ENCODE results near the gene MYL6. TPM values are rescaled to one million over a fixed set of nuclear protein-coding genes. Genes with fewer than 3 reads are reported as not detected.
A peak's percentile ranks its signal among the peaks of the same experiment; 100 is the strongest.

Gene MYL6
- total and polyA plus RNA-seq, 9 of the 15 experiments (the other 6 are each of a cell fraction or from before 2014, with no cell fraction given), result 557 to 1,664 (median 958) TPM

DNA sequence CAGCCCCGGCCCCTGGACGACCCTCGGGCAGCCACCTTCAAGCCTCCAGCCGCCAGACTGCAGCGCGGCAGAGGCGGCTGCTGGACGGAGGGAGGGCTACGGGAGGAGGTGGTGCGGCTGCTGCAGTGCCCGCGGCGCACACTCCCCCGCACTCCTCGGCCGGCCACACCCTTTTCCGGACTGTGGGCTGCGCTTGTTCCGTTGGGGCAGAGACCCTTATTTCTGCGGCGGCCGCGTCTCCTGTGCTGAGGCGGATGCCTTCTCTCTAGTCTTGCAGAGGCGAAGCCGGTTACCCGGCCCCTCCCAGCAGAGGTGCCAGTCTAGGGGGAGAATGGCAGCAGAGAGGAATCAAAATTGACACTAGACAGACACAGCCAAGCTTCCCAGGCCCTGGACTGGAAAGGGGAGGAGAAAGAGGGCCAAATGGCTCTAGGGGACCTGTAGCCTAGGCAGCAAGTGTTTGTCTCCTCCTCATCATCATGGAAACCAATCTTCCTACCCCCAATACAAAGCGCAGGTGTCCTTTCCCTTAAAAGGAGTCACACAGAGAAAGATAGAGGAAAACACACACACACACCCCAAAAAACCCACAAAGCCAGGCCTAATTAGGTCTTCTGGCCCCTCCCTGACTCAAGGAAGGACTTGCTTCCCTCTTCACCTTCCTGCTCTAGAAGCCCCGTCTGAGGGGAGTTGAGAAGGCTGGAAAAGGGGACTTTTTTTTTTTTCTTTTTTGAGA lies 28.8 kb upstream of the MYL6 start (continued):
- TF ChIP-seq, protein P1, sequence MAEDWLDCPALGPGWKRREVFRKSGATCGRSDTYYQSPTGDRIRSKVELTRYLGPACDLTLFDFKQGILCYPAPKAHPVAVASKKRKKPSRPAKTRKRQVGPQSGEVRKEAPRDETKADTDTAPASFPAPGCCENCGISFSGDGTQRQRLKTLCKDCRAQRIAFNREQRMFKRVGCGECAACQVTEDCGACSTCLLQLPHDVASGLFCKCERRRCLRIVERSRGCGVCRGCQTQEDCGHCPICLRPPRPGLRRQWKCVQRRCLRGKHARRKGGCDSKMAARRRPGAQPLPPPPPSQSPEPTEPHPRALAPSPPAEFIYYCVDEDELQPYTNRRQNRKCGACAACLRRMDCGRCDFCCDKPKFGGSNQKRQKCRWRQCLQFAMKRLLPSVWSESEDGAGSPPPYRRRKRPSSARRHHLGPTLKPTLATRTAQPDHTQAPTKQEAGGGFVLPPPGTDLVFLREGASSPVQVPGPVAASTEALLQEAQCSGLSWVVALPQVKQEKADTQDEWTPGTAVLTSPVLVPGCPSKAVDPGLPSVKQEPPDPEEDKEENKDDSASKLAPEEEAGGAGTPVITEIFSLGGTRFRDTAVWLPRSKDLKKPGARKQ (CRISPR knock-in tag; IDR thresholded peaks at IDR 0.05), result no peak
- no peak for TF ChIP-seq E2F3 (CRISPR knock-in tag; IDR thresholded peaks at IDR 0.05)
- TF ChIP-seq IRF2 (CRISPR knock-in tag; IDR thresholded peaks at IDR 0.05), result no peak
- TF ChIP-seq, protein P2, sequence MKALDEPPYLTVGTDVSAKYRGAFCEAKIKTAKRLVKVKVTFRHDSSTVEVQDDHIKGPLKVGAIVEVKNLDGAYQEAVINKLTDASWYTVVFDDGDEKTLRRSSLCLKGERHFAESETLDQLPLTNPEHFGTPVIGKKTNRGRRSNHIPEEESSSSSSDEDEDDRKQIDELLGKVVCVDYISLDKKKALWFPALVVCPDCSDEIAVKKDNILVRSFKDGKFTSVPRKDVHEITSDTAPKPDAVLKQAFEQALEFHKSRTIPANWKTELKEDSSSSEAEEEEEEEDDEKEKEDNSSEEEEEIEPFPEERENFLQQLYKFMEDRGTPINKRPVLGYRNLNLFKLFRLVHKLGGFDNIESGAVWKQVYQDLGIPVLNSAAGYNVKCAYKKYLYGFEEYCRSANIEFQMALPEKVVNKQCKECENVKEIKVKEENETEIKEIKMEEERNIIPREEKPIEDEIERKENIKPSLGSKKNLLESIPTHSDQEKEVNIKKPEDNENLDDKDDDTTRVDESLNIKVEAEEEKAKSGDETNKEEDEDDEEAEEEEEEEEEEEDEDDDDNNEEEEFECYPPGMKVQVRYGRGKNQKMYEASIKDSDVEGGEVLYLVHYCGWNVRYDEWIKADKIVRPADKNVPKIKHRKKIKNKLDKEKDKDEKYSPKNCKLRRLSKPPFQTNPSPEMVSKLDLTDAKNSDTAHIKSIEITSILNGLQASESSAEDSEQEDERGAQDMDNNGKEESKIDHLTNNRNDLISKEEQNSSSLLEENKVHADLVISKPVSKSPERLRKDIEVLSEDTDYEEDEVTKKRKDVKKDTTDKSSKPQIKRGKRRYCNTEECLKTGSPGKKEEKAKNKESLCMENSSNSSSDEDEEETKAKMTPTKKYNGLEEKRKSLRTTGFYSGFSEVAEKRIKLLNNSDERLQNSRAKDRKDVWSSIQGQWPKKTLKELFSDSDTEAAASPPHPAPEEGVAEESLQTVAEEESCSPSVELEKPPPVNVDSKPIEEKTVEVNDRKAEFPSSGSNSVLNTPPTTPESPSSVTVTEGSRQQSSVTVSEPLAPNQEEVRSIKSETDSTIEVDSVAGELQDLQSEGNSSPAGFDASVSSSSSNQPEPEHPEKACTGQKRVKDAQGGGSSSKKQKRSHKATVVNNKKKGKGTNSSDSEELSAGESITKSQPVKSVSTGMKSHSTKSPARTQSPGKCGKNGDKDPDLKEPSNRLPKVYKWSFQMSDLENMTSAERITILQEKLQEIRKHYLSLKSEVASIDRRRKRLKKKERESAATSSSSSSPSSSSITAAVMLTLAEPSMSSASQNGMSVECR (CRISPR knock-in tag; IDR thresholded peaks at IDR 0.05), result peak; percentile 68; the same call in 1 of the 2 replicates
- TF ChIP-seq, protein P3, sequence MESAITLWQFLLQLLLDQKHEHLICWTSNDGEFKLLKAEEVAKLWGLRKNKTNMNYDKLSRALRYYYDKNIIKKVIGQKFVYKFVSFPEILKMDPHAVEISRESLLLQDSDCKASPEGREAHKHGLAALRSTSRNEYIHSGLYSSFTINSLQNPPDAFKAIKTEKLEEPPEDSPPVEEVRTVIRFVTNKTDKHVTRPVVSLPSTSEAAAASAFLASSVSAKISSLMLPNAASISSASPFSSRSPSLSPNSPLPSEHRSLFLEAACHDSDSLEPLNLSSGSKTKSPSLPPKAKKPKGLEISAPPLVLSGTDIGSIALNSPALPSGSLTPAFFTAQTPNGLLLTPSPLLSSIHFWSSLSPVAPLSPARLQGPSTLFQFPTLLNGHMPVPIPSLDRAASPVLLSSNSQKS (CRISPR knock-in tag; IDR thresholded peaks at IDR 0.05), result no peak
- peak in 1 of 2 experiments; percentile 23; a peak in 1 of 4 replicates for TF ChIP-seq TEAD1 (CRISPR knock-in tag; IDR thresholded peaks at IDR 0.05)
- TF ChIP-seq PCBP2 (IDR thresholded peaks at IDR 0.05; ENCODE audit: low read depth, low read length, poor library complexity, severe bottlenecking), result no peak
- TF ChIP-seq MEF2A (IDR thresholded peaks at IDR 0.05; ENCODE audit: control insufficient read depth, low read depth, low read length), result no peak
- peak; percentile 70 for TF ChIP-seq HDAC3 (IDR thresholded peaks at IDR 0.05; ENCODE audit: borderline replicate concordance, partially characterized antibody)
- no peak for TF ChIP-seq ZNF766 (CRISPR knock-in tag; conservative IDR thresholded peaks at IDR 0.05)
- TF ChIP-seq CBFA2T3 (IDR thresholded peaks at IDR 0.05), result peak; percentile 33
- no peak for TF ChIP-seq SLC30A9 (CRISPR knock-in tag; IDR thresholded peaks at IDR 0.05)
- no peak for TF ChIP-seq FOXJ3 (CRISPR knock-in tag; IDR thresholded peaks at IDR 0.05)
- no peak for TF ChIP-seq NFXL1 (CRISPR knock-in tag; IDR thresholded peaks at IDR 0.05)
- TF ChIP-seq MECOM (CRISPR knock-in tag; IDR thresholded peaks at IDR 0.05), result no peak
- TF ChIP-seq KLF10 (CRISPR knock-in tag; IDR thresholded peaks at IDR 0.05), result no peak
- no peak for TF ChIP-seq MXI1 (IDR thresholded peaks at IDR 0.05; ENCODE audit: low read depth, low read length)
- no peak for TF ChIP-seq ZC3H8 (IDR thresholded peaks at IDR 0.05)
- TF ChIP-seq, protein P4, sequence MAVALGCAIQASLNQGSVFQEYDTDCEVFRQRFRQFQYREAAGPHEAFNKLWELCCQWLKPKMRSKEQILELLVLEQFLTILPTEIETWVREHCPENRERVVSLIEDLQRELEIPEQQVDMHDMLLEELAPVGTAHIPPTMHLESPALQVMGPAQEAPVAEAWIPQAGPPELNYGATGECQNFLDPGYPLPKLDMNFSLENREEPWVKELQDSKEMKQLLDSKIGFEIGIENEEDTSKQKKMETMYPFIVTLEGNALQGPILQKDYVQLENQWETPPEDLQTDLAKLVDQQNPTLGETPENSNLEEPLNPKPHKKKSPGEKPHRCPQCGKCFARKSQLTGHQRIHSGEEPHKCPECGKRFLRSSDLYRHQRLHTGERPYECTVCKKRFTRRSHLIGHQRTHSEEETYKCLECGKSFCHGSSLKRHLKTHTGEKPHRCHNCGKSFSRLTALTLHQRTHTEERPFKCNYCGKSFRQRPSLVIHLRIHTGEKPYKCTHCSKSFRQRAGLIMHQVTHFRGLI (CRISPR knock-in tag; IDR thresholded peaks at IDR 0.05), result no peak
- 0 out of 2 replicates have a peak, but pooled peaks have one; percentile 35 for TF ChIP-seq GATAD2A (IDR thresholded peaks at IDR 0.05)
- no peak for TF ChIP-seq CBFB (CRISPR knock-in tag; IDR thresholded peaks at IDR 0.05)

All from K562 (cell line).